ENCODE measurements around the gene ZBED1. TPM values are rescaled to one million over a fixed set of nuclear protein-coding genes. Genes with fewer than 3 reads are reported as not detected.

Gene ZBED1
- total and polyA plus RNA-seq, 2 donors from 2014 or later, result 20.6 to 40.7 TPM

DNA sequence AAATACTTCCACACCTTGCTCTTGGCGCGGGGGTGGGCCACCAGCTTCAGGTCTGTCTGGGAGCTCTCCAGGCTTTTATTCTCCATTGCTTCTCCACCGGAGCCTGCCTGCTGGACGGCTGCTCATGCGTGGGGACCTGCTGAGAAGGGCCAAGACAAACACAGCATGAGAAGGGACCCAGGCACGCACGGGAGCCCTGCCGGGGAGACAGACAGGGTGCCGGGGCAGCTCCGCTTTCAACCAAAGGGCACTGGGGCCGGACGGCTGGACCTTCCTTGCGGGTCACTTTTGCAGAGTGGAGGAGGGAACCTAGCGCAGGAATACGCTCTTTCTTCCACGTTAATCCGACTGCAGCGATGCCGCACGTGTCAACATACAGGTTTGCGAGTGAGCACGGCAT lies 10.1 kb downstream of the ZBED1 start:
- Histone ChIP-seq H3K27ac (ENCODE audit: low read depth in 2 of 2, low read length in 2 of 2) (no peak overlapping the region), H3K27me3 (ENCODE audit: control insufficient read depth, insufficient read depth, low read length) (no peaks in the 10 kb centered on the region), H3K9me3 (ENCODE audit: control insufficient read depth in 2 of 3, insufficient read depth in 1 of 3, low read length in 3 of 3) (no peaks in the 10 kb centered on the region), H3K36me3 (ENCODE audit: control insufficient read depth in 2 of 3, insufficient read depth in 3 of 3, low read length in 3 of 3) (peaks cover 2 to 28% (median 18%) of the 10 kb centered on the region in 3 donors), H3K4me3 (ENCODE audit: low read length in 3 of 3) (no peak overlapping the region), H3K9ac (ENCODE audit: low read length in 3 of 3) (no peak overlapping the region), H3K4me1 (ENCODE audit: control insufficient read depth in 2 of 3, insufficient read depth in 2 of 3, low read depth in 1 of 3, low read length in 3 of 3) (peaks cover 0 to 4% (median 0%) of the 10 kb centered on the region in 3 donors)
- intact Hi-C loops (cut with DNase I), result no loop called here
- no peak for DNase-seq
- FAIRE-seq, result no peak
- TF ChIP-seq, protein P1, sequence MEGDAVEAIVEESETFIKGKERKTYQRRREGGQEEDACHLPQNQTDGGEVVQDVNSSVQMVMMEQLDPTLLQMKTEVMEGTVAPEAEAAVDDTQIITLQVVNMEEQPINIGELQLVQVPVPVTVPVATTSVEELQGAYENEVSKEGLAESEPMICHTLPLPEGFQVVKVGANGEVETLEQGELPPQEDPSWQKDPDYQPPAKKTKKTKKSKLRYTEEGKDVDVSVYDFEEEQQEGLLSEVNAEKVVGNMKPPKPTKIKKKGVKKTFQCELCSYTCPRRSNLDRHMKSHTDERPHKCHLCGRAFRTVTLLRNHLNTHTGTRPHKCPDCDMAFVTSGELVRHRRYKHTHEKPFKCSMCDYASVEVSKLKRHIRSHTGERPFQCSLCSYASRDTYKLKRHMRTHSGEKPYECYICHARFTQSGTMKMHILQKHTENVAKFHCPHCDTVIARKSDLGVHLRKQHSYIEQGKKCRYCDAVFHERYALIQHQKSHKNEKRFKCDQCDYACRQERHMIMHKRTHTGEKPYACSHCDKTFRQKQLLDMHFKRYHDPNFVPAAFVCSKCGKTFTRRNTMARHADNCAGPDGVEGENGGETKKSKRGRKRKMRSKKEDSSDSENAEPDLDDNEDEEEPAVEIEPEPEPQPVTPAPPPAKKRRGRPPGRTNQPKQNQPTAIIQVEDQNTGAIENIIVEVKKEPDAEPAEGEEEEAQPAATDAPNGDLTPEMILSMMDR (IDR thresholded peaks at IDR 0.05; ENCODE audit: borderline replicate concordance, extremely low read depth, insufficient read depth), result no peak

DNA sequence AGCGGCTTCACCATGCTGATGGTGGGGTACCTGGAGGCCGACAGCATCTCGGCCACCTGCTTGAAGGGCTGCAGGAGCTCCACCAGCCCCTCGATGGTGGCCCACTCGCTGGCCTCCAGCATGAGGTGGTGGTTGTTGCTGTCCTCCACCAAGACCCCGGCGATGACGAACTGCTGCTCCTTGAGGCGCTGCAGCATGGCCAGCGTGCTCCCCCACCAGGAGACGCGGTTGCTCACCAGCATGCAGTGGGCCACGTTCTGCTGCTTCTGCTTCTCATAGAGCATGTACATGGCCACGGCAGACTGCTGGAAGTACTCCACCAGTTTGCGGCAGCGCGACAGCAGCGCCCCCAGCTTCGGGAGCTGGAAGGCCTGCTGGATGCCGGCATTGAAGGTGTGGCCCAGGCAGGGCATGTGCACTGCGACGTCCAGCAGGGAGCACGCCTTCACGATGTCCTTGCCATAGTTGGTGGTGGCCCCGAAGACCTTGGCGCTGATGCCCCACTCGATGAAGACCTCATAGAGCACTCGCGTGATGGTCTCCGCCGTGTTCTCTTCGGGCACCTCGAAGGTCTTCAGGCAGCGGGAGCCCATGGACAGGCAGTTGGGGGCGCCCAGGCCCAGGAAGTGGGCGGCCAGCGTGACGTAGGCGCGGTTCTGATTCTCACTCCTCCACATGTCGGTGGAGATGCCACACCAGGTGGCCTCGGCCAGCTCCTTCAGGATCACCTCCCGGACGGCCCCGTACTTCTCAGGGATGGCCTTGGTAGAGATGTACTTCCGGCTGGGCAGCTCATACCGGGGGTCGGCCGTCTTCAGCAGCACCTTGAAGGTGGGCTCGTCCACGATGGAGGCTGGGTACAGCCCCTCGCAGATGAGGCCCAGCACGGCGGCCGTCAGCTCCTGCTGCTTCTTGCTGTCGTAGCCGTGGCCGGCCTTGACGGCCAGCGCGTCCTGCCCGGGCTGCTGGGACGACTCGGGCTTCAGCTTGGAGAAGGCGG lies 11.0 kb downstream of the ZBED1 start:
- H3K27me3 ChIP-seq (ENCODE audit: control insufficient read depth, insufficient read depth, low read length), result no peaks in the 10 kb centered on the region
- H3K4me3 ChIP-seq (ENCODE audit: low read length in 3 of 3), result no peak overlapping the region
- peaks cover 0 to 4% (median 0%) of the 10 kb centered on the region in 3 donors for H3K4me1 ChIP-seq (ENCODE audit: control insufficient read depth in 2 of 3, insufficient read depth in 2 of 3, low read depth in 1 of 3, low read length in 3 of 3)
- no peak overlapping the region for H3K27ac ChIP-seq (ENCODE audit: low read depth in 2 of 2, low read length in 2 of 2)
- H3K9ac ChIP-seq (ENCODE audit: low read length in 3 of 3), result no peak overlapping the region
- no peak for FAIRE-seq
- TF ChIP-seq, protein P1 (IDR thresholded peaks at IDR 0.05; ENCODE audit: borderline replicate concordance, extremely low read depth, insufficient read depth), result no peak
- intact Hi-C loops (cut with DNase I), result no loop called here
- H3K9me3 ChIP-seq (ENCODE audit: control insufficient read depth in 2 of 3, insufficient read depth in 1 of 3, low read length in 3 of 3), result no peaks in the 10 kb centered on the region
- peaks cover 2 to 25% (median 16%) of the 10 kb centered on the region in 3 donors for H3K36me3 ChIP-seq (ENCODE audit: control insufficient read depth in 2 of 3, insufficient read depth in 3 of 3, low read length in 3 of 3)
- DNase-seq, result no peak

DNA sequence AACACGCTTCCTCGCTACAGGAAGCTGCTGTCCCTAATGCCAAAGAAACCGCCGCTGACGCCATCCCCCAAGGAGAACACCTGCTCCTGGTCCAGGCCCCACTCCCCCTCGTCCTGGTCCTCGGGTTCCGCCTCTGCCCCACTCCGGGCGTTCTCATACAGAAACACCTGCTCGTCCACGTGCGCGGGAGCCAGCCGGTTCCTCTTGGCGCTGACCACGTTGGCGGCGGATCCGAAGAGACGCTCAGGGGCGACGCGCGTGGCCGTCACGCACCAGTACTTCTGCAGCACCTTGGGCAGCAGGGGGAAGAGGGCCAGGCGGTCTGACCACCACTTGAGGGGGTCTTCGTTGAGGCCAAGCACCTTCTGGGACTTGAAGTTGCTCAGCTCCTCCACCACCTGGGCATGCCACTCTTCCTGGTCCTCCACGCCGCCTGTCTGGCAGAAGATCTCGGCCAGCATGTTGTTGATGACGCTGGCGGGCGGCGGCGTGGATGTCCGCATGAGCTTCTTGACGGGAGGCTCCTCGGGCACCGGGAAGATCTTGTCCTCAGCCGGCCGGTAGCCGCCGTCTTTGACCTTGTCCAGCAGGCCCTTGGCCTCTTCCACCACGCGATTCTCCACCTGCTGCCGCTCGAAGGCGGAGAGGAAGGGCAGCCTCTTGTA lies 12.0 kb downstream of the ZBED1 start:
- peaks cover 0 to 4% (median 0%) of the 10 kb centered on the region in 3 donors for H3K4me1 ChIP-seq (ENCODE audit: control insufficient read depth in 2 of 3, insufficient read depth in 2 of 3, low read depth in 1 of 3, low read length in 3 of 3)
- TF ChIP-seq, protein P1 (IDR thresholded peaks at IDR 0.05; ENCODE audit: borderline replicate concordance, extremely low read depth, insufficient read depth), result no peak
- intact Hi-C loops (cut with DNase I), result no loop called here
- H3K4me3 ChIP-seq (ENCODE audit: low read length in 3 of 3), result no peak overlapping the region
- no peaks in the 10 kb centered on the region for H3K27me3 ChIP-seq (ENCODE audit: control insufficient read depth, insufficient read depth, low read length)
- FAIRE-seq (no peak), DNase-seq (no peak)
- H3K36me3 ChIP-seq (ENCODE audit: control insufficient read depth in 2 of 3, insufficient read depth in 3 of 3, low read length in 3 of 3), result peaks cover 2 to 25% (median 16%) of the 10 kb centered on the region in 3 donors
- no peak overlapping the region for H3K9ac ChIP-seq (ENCODE audit: low read length in 3 of 3)
- H3K9me3 ChIP-seq (ENCODE audit: control insufficient read depth in 2 of 3, insufficient read depth in 1 of 3, low read length in 3 of 3), result no peaks in the 10 kb centered on the region
- H3K27ac ChIP-seq (ENCODE audit: low read depth in 2 of 2, low read length in 2 of 2), result no peak overlapping the region
